ENCODE data around the gene SGO2.

SGO2 gene

DNA sequence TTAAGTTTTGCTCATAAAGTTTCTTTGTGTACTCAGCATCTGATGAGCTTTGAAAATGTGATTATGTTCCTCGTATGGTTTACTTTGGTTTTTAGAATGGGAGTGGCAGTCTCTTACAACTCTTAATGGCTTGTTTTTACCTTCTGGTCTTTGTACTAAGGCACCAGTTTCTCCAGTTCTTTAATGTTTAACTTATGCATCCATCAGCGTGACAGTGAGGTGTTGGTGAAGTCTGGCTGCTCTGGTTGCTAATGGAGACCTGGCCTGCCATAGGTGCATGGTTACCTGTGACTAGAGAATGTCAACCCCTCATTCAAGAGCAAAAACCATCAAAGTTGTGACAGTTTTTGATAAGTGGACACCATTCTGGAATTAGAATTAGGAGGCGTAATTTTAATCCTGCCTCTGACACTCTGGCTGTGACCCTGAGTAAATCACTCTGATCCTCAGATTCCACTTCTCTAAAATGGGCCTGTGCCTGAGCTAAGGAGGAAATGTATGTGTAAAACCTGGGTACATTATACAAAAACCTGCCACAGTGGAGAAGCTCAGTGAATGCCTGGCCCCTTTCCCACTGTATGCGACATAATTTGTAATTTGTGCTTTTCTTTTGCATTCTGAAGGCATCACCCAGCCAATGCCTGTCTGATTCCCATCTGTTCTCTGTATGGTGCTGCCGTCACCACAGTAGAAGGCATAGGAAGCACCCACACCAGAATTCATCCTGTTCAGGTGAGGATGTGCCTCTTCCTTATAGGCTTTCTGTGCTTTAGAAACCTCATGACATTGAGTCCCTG, 71.0 kb downstream of the SGO2 start:
- CTCF ChIA-PET: interaction anchor here (1.1 kb wide), 1 partner anchor 18 kb away, joined by 3 read pairs; no protein-coding TSS in a partner anchor
- Histone ChIP-seq H3K9me3 (ENCODE audit: control extremely low read depth in 1 of 5, control insufficient read depth in 4 of 5, insufficient read depth in 2 of 5, low read depth in 1 of 5, low read length in 4 of 5) (peaks cover 0 to 4% (median 0%) of the 10 kb centered on the region in 5 experiments), H3K27me3 (replicated peaks in 2 of 5; ENCODE audit: control insufficient read depth in 4 of 5, insufficient read depth in 5 of 5, low read length in 4 of 5) (no peaks in the 10 kb centered on the region), H3K36me3 (ENCODE audit: control insufficient read depth in 4 of 4, insufficient read depth in 4 of 4, low read length in 3 of 4) (no peaks in the 10 kb centered on the region), H3K4me3 (ENCODE audit: control insufficient read depth in 1 of 7, extremely low read depth in 1 of 7, insufficient read depth in 4 of 7, low read depth in 2 of 7, low read length in 6 of 7) (no peak overlapping the region), H3K27ac (ENCODE audit: insufficient read depth in 1 of 2, low read depth in 1 of 2, low read length in 2 of 2, poor library complexity in 1 of 2, severe bottlenecking in 2 of 2) (no peak overlapping the region), H3K4me1 (ENCODE audit: control extremely low read depth in 1 of 4, control insufficient read depth in 4 of 4, insufficient read depth in 4 of 4, low read length in 3 of 4) (no peaks in the 10 kb centered on the region)
- POLR2A ChIA-PET: no interaction called here
- no peak for DNase-seq
- 96% methylated on average over 3 of the region's 5 CpGs for WGBS (ENCODE audit: insufficient coverage)

DNA sequence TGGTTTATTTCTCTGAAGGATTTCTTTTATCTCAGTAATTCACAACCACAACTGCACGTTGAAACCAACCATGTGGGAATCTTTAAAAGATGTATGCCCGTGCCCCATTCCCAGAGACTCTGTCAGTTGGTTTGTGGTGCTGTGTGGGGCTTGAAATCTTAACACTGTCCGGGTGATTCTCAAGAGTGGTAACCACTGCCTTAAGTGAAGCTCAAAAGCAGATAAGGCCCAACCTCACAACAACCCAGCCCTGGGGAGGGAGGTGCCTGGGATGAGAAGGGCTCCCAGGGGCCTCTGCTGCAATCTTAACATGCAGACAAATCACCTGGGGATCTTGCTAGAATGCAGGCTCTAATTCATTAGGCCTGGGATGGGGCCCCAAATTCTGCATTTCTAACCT, 73.2 kb downstream of the SGO2 start:
- H3K27me3 ChIP-seq (replicated peaks in 2 of 5; ENCODE audit: control insufficient read depth in 4 of 5, insufficient read depth in 5 of 5, low read length in 4 of 5): no peaks in the 10 kb centered on the region
- H3K36me3 ChIP-seq (ENCODE audit: control insufficient read depth in 4 of 4, insufficient read depth in 4 of 4, low read length in 3 of 4): no peaks in the 10 kb centered on the region
- H3K4me1 ChIP-seq (ENCODE audit: control extremely low read depth in 1 of 4, control insufficient read depth in 4 of 4, insufficient read depth in 4 of 4, low read length in 3 of 4): no peaks in the 10 kb centered on the region
- no CpG with 5 or more reads among the region's 3 CpGs for WGBS (ENCODE audit: insufficient coverage)
- no peak overlapping the region for H3K4me3 ChIP-seq (ENCODE audit: control insufficient read depth in 1 of 7, extremely low read depth in 1 of 7, insufficient read depth in 4 of 7, low read depth in 2 of 7, low read length in 6 of 7)
- CTCF ChIA-PET: no interaction called here
- POLR2A ChIA-PET: no interaction called here
- DNase-seq: no peak
- no peak overlapping the region for H3K27ac ChIP-seq (ENCODE audit: insufficient read depth in 1 of 2, low read depth in 1 of 2, low read length in 2 of 2, poor library complexity in 1 of 2, severe bottlenecking in 2 of 2)
- peaks cover 0 to 4% (median 0%) of the 10 kb centered on the region in 5 experiments for H3K9me3 ChIP-seq (ENCODE audit: control extremely low read depth in 1 of 5, control insufficient read depth in 4 of 5, insufficient read depth in 2 of 5, low read depth in 1 of 5, low read length in 4 of 5)

DNA sequence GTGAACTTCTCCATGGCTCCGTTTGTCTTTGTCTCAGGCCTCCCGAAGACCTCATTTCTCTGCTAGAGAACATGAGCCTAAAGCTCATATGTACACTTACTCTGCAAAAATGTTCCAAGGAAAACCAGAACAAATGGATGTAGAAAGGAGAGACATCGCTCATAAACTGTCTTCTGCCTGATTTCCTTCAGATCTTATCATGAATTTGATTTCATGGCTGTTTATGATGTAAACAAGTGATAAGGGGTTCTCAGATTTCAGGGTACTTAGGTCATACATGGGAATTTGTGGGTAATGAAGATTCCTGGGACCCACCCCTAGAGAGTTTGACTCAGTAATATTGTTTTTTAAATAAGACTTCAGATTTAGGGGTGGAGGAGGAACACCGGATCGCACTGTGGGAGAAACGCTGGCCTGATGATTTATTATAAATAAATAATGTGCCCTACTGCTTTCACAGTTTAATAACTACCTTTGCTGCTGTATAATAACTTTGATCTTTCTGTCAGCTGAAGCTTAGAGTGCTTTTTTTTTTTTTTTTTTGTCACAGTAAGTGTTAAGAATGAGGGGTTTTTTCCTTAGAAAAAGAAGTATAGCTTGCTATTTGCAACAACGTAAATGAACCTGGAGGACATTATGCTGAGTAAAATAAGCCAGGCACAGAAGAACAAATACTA, 74.7 kb downstream of the SGO2 start:
- Histone ChIP-seq H3K27me3 (replicated peaks in 2 of 5; ENCODE audit: control insufficient read depth in 4 of 5, insufficient read depth in 5 of 5, low read length in 4 of 5) (no peaks in the 10 kb centered on the region), H3K4me1 (ENCODE audit: control extremely low read depth in 1 of 4, control insufficient read depth in 4 of 4, insufficient read depth in 4 of 4, low read length in 3 of 4) (no peaks in the 10 kb centered on the region), H3K36me3 (ENCODE audit: control insufficient read depth in 4 of 4, insufficient read depth in 4 of 4, low read length in 3 of 4) (no peaks in the 10 kb centered on the region), H3K4me3 (ENCODE audit: control insufficient read depth in 1 of 7, extremely low read depth in 1 of 7, insufficient read depth in 4 of 7, low read depth in 2 of 7, low read length in 6 of 7) (no peak overlapping the region), H3K9me3 (ENCODE audit: control extremely low read depth in 1 of 5, control insufficient read depth in 4 of 5, insufficient read depth in 2 of 5, low read depth in 1 of 5, low read length in 4 of 5) (peaks cover 0 to 4% (median 0%) of the 10 kb centered on the region in 5 experiments), H3K27ac (ENCODE audit: insufficient read depth in 1 of 2, low read depth in 1 of 2, low read length in 2 of 2, poor library complexity in 1 of 2, severe bottlenecking in 2 of 2) (no peak overlapping the region)
- ChIA-PET POLR2A (no interaction called here), CTCF (interaction anchor here (2.2 kb wide), 1 partner anchor 14 kb away, joined by 8 read pairs; the partner anchor contains the start of gene AOX1)
- DNase-seq: no peak
- 100% methylated on average over 3 of the region's 7 CpGs for WGBS (ENCODE audit: insufficient coverage)

DNA sequence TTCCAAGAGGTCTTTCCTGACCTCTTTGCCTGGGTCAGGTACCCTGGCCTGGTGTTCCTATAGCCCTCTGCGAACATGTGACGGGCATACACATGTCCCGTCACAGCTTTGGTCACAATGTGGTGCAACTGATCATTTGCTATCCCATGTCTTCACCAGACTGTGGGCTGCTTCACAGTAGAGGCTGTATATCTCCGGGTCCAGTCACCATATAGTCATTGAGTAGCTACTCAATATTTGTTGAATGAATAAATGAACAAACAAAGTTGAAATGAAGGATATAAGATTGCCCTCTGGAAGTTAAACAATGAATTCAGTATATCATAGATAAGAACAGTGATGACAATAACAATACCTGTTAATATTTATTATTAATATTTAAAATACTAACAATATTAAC, 76.6 kb downstream of the SGO2 start:
- CTCF ChIA-PET: interaction anchor here (0.9 to 1.1 kb wide), 2 partner anchors 26 to 133 kb away, joined by 3 read pairs; no protein-coding TSS in a partner anchor

DNA sequence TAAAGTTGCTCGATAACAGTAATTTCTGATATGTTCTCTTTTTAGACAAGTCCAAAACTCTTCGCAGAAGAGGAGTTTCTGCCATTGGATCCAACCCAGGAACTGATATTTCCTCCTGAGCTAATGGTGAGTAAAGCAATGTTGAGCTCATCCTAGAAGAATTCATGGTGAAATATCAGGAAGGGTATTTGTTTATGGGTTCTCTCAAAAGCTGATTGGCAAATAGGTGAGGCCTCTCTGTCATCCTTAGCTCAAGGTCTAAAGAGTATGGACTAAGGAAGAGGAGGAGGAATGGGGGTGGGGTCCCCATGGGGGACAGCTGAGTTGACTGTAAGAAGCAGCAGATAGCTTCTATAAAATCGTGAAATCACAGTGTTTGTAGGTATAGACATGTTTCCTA, 78.0 kb downstream of the SGO2 start:
- Histone ChIP-seq H3K9me3 (ENCODE audit: control extremely low read depth in 1 of 5, control insufficient read depth in 4 of 5, insufficient read depth in 2 of 5, low read depth in 1 of 5, low read length in 4 of 5) (no peaks in the 10 kb centered on the region), H3K27me3 (replicated peaks in 2 of 5; ENCODE audit: control insufficient read depth in 4 of 5, insufficient read depth in 5 of 5, low read length in 4 of 5) (no peaks in the 10 kb centered on the region), H3K4me1 (ENCODE audit: control extremely low read depth in 1 of 4, control insufficient read depth in 4 of 4, insufficient read depth in 4 of 4, low read length in 3 of 4) (no peaks in the 10 kb centered on the region), H3K27ac (ENCODE audit: insufficient read depth in 1 of 2, low read depth in 1 of 2, low read length in 2 of 2, poor library complexity in 1 of 2, severe bottlenecking in 2 of 2) (no peak overlapping the region), H3K4me3 (ENCODE audit: control insufficient read depth in 1 of 7, extremely low read depth in 1 of 7, insufficient read depth in 4 of 7, low read depth in 2 of 7, low read length in 6 of 7) (no peak overlapping the region), H3K36me3 (ENCODE audit: control insufficient read depth in 4 of 4, insufficient read depth in 4 of 4, low read length in 3 of 4) (no peaks in the 10 kb centered on the region)
- ChIA-PET POLR2A (no interaction called here), CTCF (interaction anchor here (1.5 to 1.6 kb wide), 2 partner anchors 12 to 97 kb away, joined by 3 to 4 read pairs; no protein-coding TSS in a partner anchor)
- no peak for DNase-seq
- 60% methylated on average over 2 of the region's 3 CpGs for WGBS (ENCODE audit: insufficient coverage)

More for the DNA sequence above, 76.6 kb downstream of the SGO2 start:
- DNase-seq: no peak
- 96% methylated on average over 3 of the region's 4 CpGs for WGBS (ENCODE audit: insufficient coverage)
- POLR2A ChIA-PET: no interaction called here
- Histone ChIP-seq H3K27ac (ENCODE audit: insufficient read depth in 1 of 2, low read depth in 1 of 2, low read length in 2 of 2, poor library complexity in 1 of 2, severe bottlenecking in 2 of 2) (no peak overlapping the region), H3K27me3 (replicated peaks in 2 of 5; ENCODE audit: control insufficient read depth in 4 of 5, insufficient read depth in 5 of 5, low read length in 4 of 5) (no peaks in the 10 kb centered on the region), H3K36me3 (ENCODE audit: control insufficient read depth in 4 of 4, insufficient read depth in 4 of 4, low read length in 3 of 4) (no peaks in the 10 kb centered on the region), H3K9me3 (ENCODE audit: control extremely low read depth in 1 of 5, control insufficient read depth in 4 of 5, insufficient read depth in 2 of 5, low read depth in 1 of 5, low read length in 4 of 5) (no peaks in the 10 kb centered on the region), H3K4me1 (ENCODE audit: control extremely low read depth in 1 of 4, control insufficient read depth in 4 of 4, insufficient read depth in 4 of 4, low read length in 3 of 4) (no peaks in the 10 kb centered on the region), H3K4me3 (ENCODE audit: control insufficient read depth in 1 of 7, extremely low read depth in 1 of 7, insufficient read depth in 4 of 7, low read depth in 2 of 7, low read length in 6 of 7) (no peak overlapping the region)

DNA sequence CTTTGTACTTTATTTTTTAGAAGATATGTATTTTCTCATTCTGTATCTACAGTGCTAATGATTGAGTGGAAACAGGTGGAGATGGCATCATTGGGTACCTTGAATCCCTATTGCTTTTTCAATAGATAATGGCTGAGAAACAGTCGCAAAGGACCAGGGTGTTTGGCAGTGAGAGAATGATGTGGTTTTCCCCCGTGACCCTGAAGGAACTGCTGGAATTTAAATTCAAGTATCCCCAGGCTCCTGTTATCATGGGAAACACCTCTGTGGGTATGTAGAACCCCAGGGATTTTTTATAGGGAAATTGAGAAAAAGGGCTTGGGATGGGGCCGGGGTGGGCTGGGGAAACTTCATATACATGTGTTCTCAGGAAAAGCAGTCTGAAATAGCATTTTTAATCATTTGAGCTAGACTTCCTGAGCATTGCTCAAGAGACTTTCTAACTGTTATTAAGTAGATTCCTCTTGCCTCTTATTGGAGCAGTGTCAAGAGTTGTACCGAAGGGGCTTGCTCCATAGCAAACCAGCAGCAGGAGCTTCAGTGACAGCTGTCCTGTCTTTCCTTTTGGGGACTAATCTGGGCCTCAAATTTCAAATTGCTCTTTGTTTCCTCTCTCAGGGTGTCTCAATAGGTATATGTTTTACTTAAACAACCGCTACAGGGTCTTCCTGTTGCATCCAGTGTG, 78.7 kb downstream of the SGO2 start:
- Histone ChIP-seq H3K4me3 (ENCODE audit: control insufficient read depth in 1 of 7, extremely low read depth in 1 of 7, insufficient read depth in 4 of 7, low read depth in 2 of 7, low read length in 6 of 7) (no peak overlapping the region), H3K27ac (ENCODE audit: insufficient read depth in 1 of 2, low read depth in 1 of 2, low read length in 2 of 2, poor library complexity in 1 of 2, severe bottlenecking in 2 of 2) (no peak overlapping the region), H3K36me3 (ENCODE audit: control insufficient read depth in 4 of 4, insufficient read depth in 4 of 4, low read length in 3 of 4) (no peaks in the 10 kb centered on the region), H3K9me3 (ENCODE audit: control extremely low read depth in 1 of 5, control insufficient read depth in 4 of 5, insufficient read depth in 2 of 5, low read depth in 1 of 5, low read length in 4 of 5) (no peaks in the 10 kb centered on the region), H3K4me1 (ENCODE audit: control extremely low read depth in 1 of 4, control insufficient read depth in 4 of 4, insufficient read depth in 4 of 4, low read length in 3 of 4) (no peaks in the 10 kb centered on the region), H3K27me3 (replicated peaks in 2 of 5; ENCODE audit: control insufficient read depth in 4 of 5, insufficient read depth in 5 of 5, low read length in 4 of 5) (no peaks in the 10 kb centered on the region)
- ChIA-PET POLR2A (no interaction called here), CTCF (interaction anchor here (0.9 to 1.6 kb wide), 3 partner anchors 12 to 96 kb away, joined by 3 to 4 read pairs (median 4); no protein-coding TSS in a partner anchor)
- no peak for DNase-seq
- 71% methylated on average over 5 of the region's 5 CpGs for WGBS (ENCODE audit: insufficient coverage)

Data from common myeloid progenitor, CD34-positive (primary cell).